GM23248 (cell line): ENCODE results near the gene NFKB1. TPM values are rescaled to one million over a fixed set of nuclear protein-coding genes. Genes with fewer than 3 reads are reported as not detected.

ENCODE experiments used
- DNase-seq: peaks from one replicate; pipeline ENCODE4 v3.0.0-alpha.2; 2015
- H2AFZ ChIP-seq: fragments of 200-600 bp; sonication (generic); 2 replicates; pipeline ENCODE4 v1.6.1; 2016; ENCODE audit warnings: antibody characterized with exemption
- H3F3A ChIP-seq: fragments of 200-600 bp; sonication (generic); 2 replicates; pipeline ENCODE4 v1.6.1; 2016; ENCODE audit warnings: mild to moderate bottlenecking, antibody characterized with exemption, mixed run types; ENCODE audit not compliant: insufficient read depth
- H3K27ac ChIP-seq: fragments of 200-600 bp; sonication (generic); 2 replicates; pipeline ENCODE4 v1.5.1; 2016; ENCODE audit warnings: mild to moderate bottlenecking
- H3K27me3 ChIP-seq: fragments of 200-600 bp; sonication (generic); replicated peaks from 2 replicates; pipeline ENCODE4 v1.6.1; 2016; ENCODE audit warnings: mild to moderate bottlenecking; ENCODE audit not compliant: insufficient read depth
- H3K36me3 ChIP-seq: fragments of 200-600 bp; sonication (generic); 2 replicates; pipeline ENCODE4 v1.6.1; 2016; ENCODE audit warnings: low read depth, mild to moderate bottlenecking
- H3K4me1 ChIP-seq: fragments of 200-600 bp; sonication (generic); 2 replicates; pipeline ENCODE4 v1.6.1; 2016; ENCODE audit warnings: mild to moderate bottlenecking; ENCODE audit not compliant: insufficient read depth
- H3K4me2 ChIP-seq: fragments of 200-600 bp; sonication (generic); one replicate; pipeline ENCODE4 v1.6.1; 2016; ENCODE audit warnings: mild to moderate bottlenecking; ENCODE audit not compliant: unreplicated experiment
- H3K4me3 ChIP-seq: fragments of 200-600 bp; sonication (generic); 2 replicates; pipeline ENCODE4 v1.5.1; 2016; ENCODE audit warnings: mild to moderate bottlenecking
- H3K79me2 ChIP-seq: fragments of 200-600 bp; sonication (generic); 2 replicates; pipeline ENCODE4 v1.6.1; 2016; ENCODE audit warnings: mild to moderate bottlenecking; ENCODE audit not compliant: insufficient read depth
- H3K9ac ChIP-seq: fragments of 200-600 bp; sonication (generic); 2 replicates; pipeline ENCODE4 v1.6.1; 2016; ENCODE audit warnings: mild to moderate bottlenecking
- H3K9me2 ChIP-seq: fragments of 200-600 bp; sonication (generic); 2 replicates; pipeline ENCODE4 v1.6.1; 2016; ENCODE audit warnings: mixed run types, mild to moderate bottlenecking, moderate library complexity; ENCODE audit not compliant: insufficient read depth
- H3K9me3 ChIP-seq: fragments of 200-600 bp; sonication (generic); one replicate; pipeline ENCODE4 v1.6.1; 2017; ENCODE audit warnings: low read depth
- H4K20me1 ChIP-seq: fragments of 200-600 bp; sonication (generic); 2 replicates; pipeline ENCODE4 v1.6.0; 2016; ENCODE audit not compliant: insufficient read depth
- EZH2 ChIP-seq: fragments of 200-600 bp; sonication (generic); IDR thresholded peaks from 2 replicates; pipeline ENCODE4 v1.6.1; 2018; ENCODE audit warnings: antibody characterized with exemption, mild to moderate bottlenecking; ENCODE audit not compliant: insufficient read depth, poor library complexity, severe bottlenecking
- EZH2phosphoT487 ChIP-seq: fragments of 200-600 bp; sonication (generic); IDR thresholded peaks from 2 replicates; pipeline ENCODE4 v1.6.1; 2018; ENCODE audit warnings: antibody characterized with exemption, moderate library complexity, mild to moderate bottlenecking, low read depth; ENCODE audit not compliant: insufficient read depth
- WGBS, 2 experiments: methylation state at CpG; one replicate each; pipeline ENCODE4 v1.1.6; 2015 to 2017; ENCODE audit warnings: low lambda C conversion rate in 2 of 2, low coverage in 1 of 2; ENCODE audit errors: missing lambda C conversion rate in 2 of 2; 5-methylcytosine and 5-hydroxymethylcytosine counted together
- in situ Hi-C: fragments of 300-500 bp; cut with MboI; formaldehyde crosslinking; loops from 2 replicates; pipeline ENCODE4 v1.15.0; 2020
- polyA plus RNA-seq: library from polyadenylated mRNA; unstranded; fragments of >200 nt; fragmentation: Nextera tagmentation; extraction: Ambion mirVana; gene quantifications from 2 replicates; pipeline ENCODE4 v1.2.1, GENCODE V29; 2016
- total RNA-seq: library from RNA; depleted of rRNA; stranded (reverse); fragments of >200 nt; shearing (Covaris generic); gene quantifications from 2 replicates; pipeline ENCODE4 v1.2.3, GENCODE V29; 2014

NFKB1 gene
- total and polyA plus RNA-seq, 2 experiments from 2014 or later, result 5.8 to 30.2 TPM

GRCh38 chr4:102500352-102500695 is 835 bp upstream of the NFKB1 start:
- Histone ChIP-seq H2AFZ (peak overlapping the region; percentile 78), H3K4me3 (peak overlapping the region; percentile 99), H3K4me2 (peak overlapping the region; percentile 72), H3K9ac (peak overlapping the region; percentile 97), H3K79me2 (peaks cover 43% of the 10 kb centered on the region), H4K20me1 (no peaks in the 10 kb centered on the region; the same call in 1 of the 2 replicates), H3K36me3 (no peaks in the 10 kb centered on the region), H3K4me1 (peaks cover 37% of the 10 kb centered on the region), H3K27me3 (no peaks in the 10 kb centered on the region), H3K9me2 (no peaks in the 10 kb centered on the region), H3K27ac (peak overlapping the region; percentile 93), H3F3A (peaks cover 27% of the 10 kb centered on the region), H3K9me3 (no peaks in the 10 kb centered on the region)
- 42 to 45% methylated on average over 3 of the region's 3 CpGs for WGBS, 2 experiments
- in situ Hi-C loops, result no loop called here
- peak; percentile 47 for DNase-seq
- no peak for TF ChIP-seq EZH2phosphoT487
- no peak for TF ChIP-seq EZH2

DNA sequence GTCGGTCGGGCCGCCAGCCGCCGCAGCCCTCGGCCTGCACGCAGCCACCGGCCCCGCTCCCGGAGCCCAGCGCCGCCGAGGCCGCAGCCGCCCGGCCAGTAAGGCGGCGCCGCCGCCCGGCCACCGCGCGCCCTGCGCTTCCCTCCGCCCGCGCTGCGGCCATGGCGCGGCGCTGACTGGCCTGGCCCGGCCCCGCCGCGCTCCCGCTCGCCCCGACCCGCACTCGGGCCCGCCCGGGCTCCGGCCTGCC is 213 bp downstream of the NFKB1 start:
- Histone ChIP-seq H3K9me3 (no peaks in the 10 kb centered on the region), H3K36me3 (no peaks in the 10 kb centered on the region), H3K27me3 (no peaks in the 10 kb centered on the region), H3K79me2 (peaks cover 53% of the 10 kb centered on the region), H3K4me2 (peak overlapping the region; percentile 96), H2AFZ (peak overlapping the region; percentile 90), H3K4me3 (peak overlapping the region; percentile 99), H3F3A (peaks cover 27% of the 10 kb centered on the region), H3K9me2 (no peaks in the 10 kb centered on the region), H3K4me1 (peaks cover 40% of the 10 kb centered on the region), H4K20me1 (no peaks in the 10 kb centered on the region; the same call in 1 of the 2 replicates), H3K27ac (peak overlapping the region; percentile 93), H3K9ac (peak overlapping the region; percentile 97)
- peak; percentile 84 for DNase-seq
- 0% methylated on average over 3 to 15 of the region's 44 CpGs for WGBS, 2 experiments
- in situ Hi-C loops, result no loop called here
- TF ChIP-seq EZH2 (no peak), EZH2phosphoT487 (no peak)

DNA sequence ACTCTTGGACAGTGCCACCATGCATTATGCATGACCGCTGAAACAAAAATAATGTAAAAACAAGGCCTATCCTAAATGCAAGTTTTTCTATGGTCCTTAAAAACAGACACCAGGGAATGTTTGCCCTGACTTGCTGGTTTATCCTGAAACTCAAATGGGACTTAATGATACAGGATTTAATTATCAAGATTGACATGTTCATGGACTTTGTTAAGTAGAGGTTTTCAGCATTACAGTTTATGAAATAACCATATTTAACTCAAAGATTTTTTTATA is 1.3 kb downstream of the NFKB1 start:
- Histone ChIP-seq H3K4me2 (peak overlapping the region; percentile 96), H2AFZ (peak overlapping the region; percentile 90), H3F3A (peaks cover 27% of the 10 kb centered on the region), H4K20me1 (no peaks in the 10 kb centered on the region; the same call in 1 of the 2 replicates), H3K27ac (peak overlapping the region; percentile 93), H3K9me2 (no peaks in the 10 kb centered on the region), H3K4me1 (peaks cover 42% of the 10 kb centered on the region), H3K27me3 (no peaks in the 10 kb centered on the region), H3K9ac (peak overlapping the region; percentile 97), H3K36me3 (no peaks in the 10 kb centered on the region), H3K4me3 (peak overlapping the region; percentile 99), H3K79me2 (peaks cover 63% of the 10 kb centered on the region), H3K9me3 (no peaks in the 10 kb centered on the region)
- 0 to 3% methylated on average over 1 of the region's 1 CpG for WGBS, 2 experiments
- TF ChIP-seq EZH2 (no peak), EZH2phosphoT487 (no peak)
- DNase-seq, result no peak
- in situ Hi-C loops, result no loop called here

DNA sequence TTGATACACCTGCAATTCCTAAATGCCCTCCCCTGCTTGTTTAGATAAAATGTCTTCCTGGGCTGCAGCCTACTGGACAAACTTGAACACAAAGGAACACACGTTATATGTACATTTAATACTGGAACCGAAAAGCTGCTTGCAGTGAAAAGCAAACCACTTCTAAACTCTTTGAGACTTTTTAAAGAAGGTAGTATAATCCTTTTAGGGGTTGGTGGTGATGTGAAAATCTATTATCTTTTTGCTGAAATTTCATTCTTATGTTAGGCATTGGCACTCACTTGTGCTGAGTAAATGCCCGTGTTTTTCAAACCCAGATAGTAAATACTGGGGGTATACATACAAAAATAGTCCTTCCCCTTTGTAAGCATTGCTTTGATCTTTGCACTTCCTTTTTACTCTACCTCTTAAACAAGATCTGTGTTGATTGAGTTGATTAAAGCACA is 2.2 kb downstream of the NFKB1 start:
- no peak for DNase-seq
- Histone ChIP-seq H3F3A (peaks cover 20% of the 10 kb centered on the region), H3K9me3 (no peaks in the 10 kb centered on the region), H3K9ac (0 out of 2 replicates have a peak overlapping the region, but pooled peaks have one; percentile 97), H3K36me3 (no peaks in the 10 kb centered on the region), H3K9me2 (no peaks in the 10 kb centered on the region), H3K79me2 (peaks cover 72% of the 10 kb centered on the region), H2AFZ (no peak overlapping the region), H3K4me3 (peak overlapping the region; percentile 99), H4K20me1 (no peaks in the 10 kb centered on the region; the same call in 1 of the 2 replicates), H3K4me2 (peak overlapping the region; percentile 96), H3K27me3 (no peaks in the 10 kb centered on the region), H3K27ac (no peak overlapping the region), H3K4me1 (peaks cover 47% of the 10 kb centered on the region)
- WGBS, 2 experiments, result 65 to 73% methylated on average over 3 of the region's 3 CpGs
- in situ Hi-C loops, result no loop called here
- TF ChIP-seq EZH2, result no peak
- no peak for TF ChIP-seq EZH2phosphoT487
